Upper lobe of left lung (tissue), 4 donors: ENCODE data around the gene SCP2.

Experiments used
- EP300 ChIP-seq, 4 donors: sonication (generic); formaldehyde crosslinking; IDR thresholded peaks; one replicate each; pipeline ENCODE4 v1.5.1; 2017; ENCODE audit warnings: antibody characterized with exemption in 4 of 4, control low read depth in 2 of 4
- POLR2A ChIP-seq, 4 donors: fragments of 450-650 bp; IDR thresholded peaks; one replicate each; pipeline ENCODE4 v1.5.1; 2016 to 2017; ENCODE audit warnings: antibody characterized with exemption in 4 of 4, mild to moderate bottlenecking in 2 of 4
- TF ChIP-seq, protein P1 (sequence below), 6 experiments: fragments of 450-650 bp in 4 of 6; fragments of 200-600 bp in 2 of 6; sonication (generic) in 2 of 6; IDR thresholded peaks; one replicate each; pipeline ENCODE4 v1.5.1; 2016 to 2019; ENCODE audit warnings: antibody characterized with exemption in 6 of 6

DNA sequence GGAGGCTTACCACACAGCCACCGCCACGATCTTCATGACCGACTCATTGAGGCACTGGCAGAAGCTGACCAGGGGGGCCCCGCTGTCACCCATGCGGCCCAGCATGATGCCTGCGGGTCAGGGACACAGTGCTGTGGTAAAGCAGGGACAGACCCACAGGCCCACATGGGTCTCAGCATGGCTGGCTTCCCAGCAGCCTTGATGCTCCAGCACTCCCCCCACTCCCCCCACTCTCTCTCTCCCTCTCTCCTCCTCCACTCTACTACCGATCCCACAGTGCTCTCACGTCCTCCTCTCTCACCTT, 166.3 kb downstream of the SCP2 start:
- TF ChIP-seq, protein P1, sequence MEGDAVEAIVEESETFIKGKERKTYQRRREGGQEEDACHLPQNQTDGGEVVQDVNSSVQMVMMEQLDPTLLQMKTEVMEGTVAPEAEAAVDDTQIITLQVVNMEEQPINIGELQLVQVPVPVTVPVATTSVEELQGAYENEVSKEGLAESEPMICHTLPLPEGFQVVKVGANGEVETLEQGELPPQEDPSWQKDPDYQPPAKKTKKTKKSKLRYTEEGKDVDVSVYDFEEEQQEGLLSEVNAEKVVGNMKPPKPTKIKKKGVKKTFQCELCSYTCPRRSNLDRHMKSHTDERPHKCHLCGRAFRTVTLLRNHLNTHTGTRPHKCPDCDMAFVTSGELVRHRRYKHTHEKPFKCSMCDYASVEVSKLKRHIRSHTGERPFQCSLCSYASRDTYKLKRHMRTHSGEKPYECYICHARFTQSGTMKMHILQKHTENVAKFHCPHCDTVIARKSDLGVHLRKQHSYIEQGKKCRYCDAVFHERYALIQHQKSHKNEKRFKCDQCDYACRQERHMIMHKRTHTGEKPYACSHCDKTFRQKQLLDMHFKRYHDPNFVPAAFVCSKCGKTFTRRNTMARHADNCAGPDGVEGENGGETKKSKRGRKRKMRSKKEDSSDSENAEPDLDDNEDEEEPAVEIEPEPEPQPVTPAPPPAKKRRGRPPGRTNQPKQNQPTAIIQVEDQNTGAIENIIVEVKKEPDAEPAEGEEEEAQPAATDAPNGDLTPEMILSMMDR (IDR thresholded peaks at IDR 0.05), result no peak
- TF ChIP-seq POLR2A (IDR thresholded peaks at IDR 0.05) (no peak), EP300 (IDR thresholded peaks at IDR 0.05) (no peak)
